ENCODE results near the gene NPPB. TPM values are rescaled to one million over a fixed set of nuclear protein-coding genes. Genes with fewer than 3 reads are reported as not detected.

Gene NPPB
- total RNA-seq, 5 donors from 2014 or later (not counting 1 experiment from before 2014, with no cell fraction given), result not detected

DNA sequence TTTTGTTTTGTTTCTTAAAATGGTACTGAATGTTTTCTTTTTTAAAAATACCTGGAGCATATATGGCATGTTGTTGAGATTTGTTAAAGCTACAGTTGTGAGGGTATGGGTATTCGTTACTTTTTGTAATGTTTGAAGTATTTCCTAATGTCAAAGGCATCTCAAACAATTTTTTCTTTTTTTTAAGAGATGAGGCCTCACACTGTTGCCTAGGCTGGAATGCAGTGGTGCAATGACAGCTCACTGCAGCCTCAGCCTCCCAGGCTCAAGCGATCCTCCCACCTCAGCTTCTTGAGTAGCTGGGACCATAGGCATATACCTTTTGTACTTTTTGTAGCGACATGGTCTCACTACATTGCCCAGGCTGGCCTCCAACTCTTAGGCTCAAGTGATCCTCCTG, 36.7 kb downstream of the NPPB start:
- H3K36me3 ChIP-seq (ENCODE audit: control insufficient read depth in 2 of 2, extremely low read depth in 1 of 2, insufficient read depth in 1 of 2, low read length in 1 of 2), result peaks cover 18 to 55% of the 10 kb centered on the region in 2 donors
- H3K4me3 ChIP-seq (ENCODE audit: control insufficient read depth in 1 of 2, extremely low read depth in 1 of 2, low read length in 1 of 2), result no peak overlapping the region
- H3K27me3 ChIP-seq (replicated peaks in 1 of 2; ENCODE audit: control insufficient read depth in 2 of 2, extremely low read depth in 1 of 2, insufficient read depth in 2 of 2, low read length in 1 of 2), result no peaks in the 10 kb centered on the region
- no peaks in the 10 kb centered on the region for H3K4me1 Mint-ChIP-seq
- H3K4me1 ChIP-seq (ENCODE audit: control insufficient read depth in 1 of 2, extremely low read depth in 1 of 2, insufficient read depth in 2 of 2, low read length in 2 of 2), result no peaks in the 10 kb centered on the region
- H3K27ac Mint-ChIP-seq, result no peak overlapping the region
- peaks cover 43% of the 10 kb centered on the region for H3K36me3 Mint-ChIP-seq
- no peaks in the 10 kb centered on the region for H3K9me3 ChIP-seq
- ChIA-PET POLR2A (interaction anchor here in 1 of 2 donors (0.6 kb wide), 1 partner anchor 9 kb away, joined by 3 read pairs; no protein-coding TSS in a partner anchor), CTCF (no interaction called here)
- no peaks in the 10 kb centered on the region for H3K9me3 Mint-ChIP-seq
- no peak overlapping the region for H3K4me3 Mint-ChIP-seq
- no peak for ATAC-seq (replicated peaks in 1 of 4)
- H3K27me3 Mint-ChIP-seq, result no peaks in the 10 kb centered on the region
- no peak overlapping the region for H3K27ac ChIP-seq (ENCODE audit: low read length)
- 93% methylated on average over 2 of the region's 3 CpGs for WGBS (ENCODE audit: insufficient coverage)
- DNase-seq, result no peak

DNA sequence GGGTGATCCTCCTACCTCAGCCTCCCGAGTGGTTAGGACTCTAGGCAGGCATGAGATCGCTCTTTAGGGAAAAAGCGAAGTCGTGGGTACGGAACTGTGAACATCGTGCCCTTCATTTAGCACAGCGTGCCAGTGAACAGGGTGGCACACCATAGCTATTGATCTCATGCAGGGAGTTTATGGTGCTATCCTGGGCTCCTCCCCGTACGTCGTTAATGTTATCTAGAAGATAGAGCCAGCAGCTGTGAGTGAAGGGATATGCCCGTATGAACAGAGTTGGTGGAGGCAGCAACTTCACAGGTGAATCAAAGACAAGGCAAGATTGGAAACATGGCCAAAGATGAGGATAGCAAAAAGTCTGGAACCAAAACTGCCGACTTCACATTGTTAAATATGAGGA, 41.6 kb downstream of the NPPB start:
- ATAC-seq (replicated peaks in 1 of 4) (no peak), DNase-seq (no peak)
- Mint-ChIP-seq H3K36me3 (peaks cover 44% of the 10 kb centered on the region), H3K27me3 (no peaks in the 10 kb centered on the region), H3K9me3 (no peaks in the 10 kb centered on the region), H3K4me3 (no peak overlapping the region), H3K4me1 (peaks cover 0 to 7% (median 4%) of the 10 kb centered on the region in 3 donors), H3K27ac (no peak overlapping the region)
- no peak overlapping the region for H3K27ac ChIP-seq (ENCODE audit: low read length)
- 100% methylated on average over 12 of the region's 12 CpGs for whole genome bisulfite sequencing (ENCODE audit: insufficient coverage)
- peaks cover 12 to 55% of the 10 kb centered on the region in 2 donors for H3K36me3 ChIP-seq (ENCODE audit: control insufficient read depth in 2 of 2, extremely low read depth in 1 of 2, insufficient read depth in 1 of 2, low read length in 1 of 2)
- H3K9me3 ChIP-seq, result no peaks in the 10 kb centered on the region
- CTCF ChIA-PET, result interaction anchor here in 1 of 2 donors (0.5 kb wide), 1 partner anchor 416 kb away, joined by 8 read pairs; no protein-coding TSS in a partner anchor
- no peaks in the 10 kb centered on the region for H3K27me3 ChIP-seq (replicated peaks in 1 of 2; ENCODE audit: control insufficient read depth in 2 of 2, extremely low read depth in 1 of 2, insufficient read depth in 2 of 2, low read length in 1 of 2)
- H3K4me3 ChIP-seq (ENCODE audit: control insufficient read depth in 1 of 2, extremely low read depth in 1 of 2, low read length in 1 of 2), result no peak overlapping the region
- POLR2A ChIA-PET, result no interaction called here
- H3K4me1 ChIP-seq (ENCODE audit: control insufficient read depth in 1 of 2, extremely low read depth in 1 of 2, insufficient read depth in 2 of 2, low read length in 2 of 2), result no peaks in the 10 kb centered on the region

DNA sequence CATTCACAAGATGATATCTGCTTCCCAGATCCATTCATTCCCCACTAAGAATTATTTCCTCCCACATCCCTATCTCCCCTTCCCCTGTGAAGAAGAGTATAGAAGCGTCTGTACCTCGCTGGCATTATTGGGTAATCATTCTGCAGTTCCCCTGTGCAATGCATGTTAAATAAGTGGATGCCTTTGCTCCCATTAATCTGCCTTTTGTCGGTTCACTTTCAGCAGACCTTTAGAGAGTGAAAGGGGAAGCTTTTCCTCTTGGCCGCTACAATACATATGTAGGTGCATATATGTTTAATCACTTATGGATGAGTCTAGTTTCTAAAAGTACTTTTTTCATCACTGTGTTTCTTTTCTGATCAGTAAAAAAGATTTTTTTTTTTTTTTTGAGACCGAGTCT, 45.7 kb downstream of the NPPB start:
- WGBS (ENCODE audit: insufficient coverage), result 83% methylated on average over 1 of the region's 5 CpGs
- Histone ChIP-seq H3K9me3 (no peaks in the 10 kb centered on the region), H3K27ac (ENCODE audit: low read length) (no peak overlapping the region), H3K4me3 (ENCODE audit: control insufficient read depth in 1 of 2, extremely low read depth in 1 of 2, low read length in 1 of 2) (no peak overlapping the region), H3K27me3 (replicated peaks in 1 of 2; ENCODE audit: control insufficient read depth in 2 of 2, extremely low read depth in 1 of 2, insufficient read depth in 2 of 2, low read length in 1 of 2) (no peaks in the 10 kb centered on the region), H3K36me3 (ENCODE audit: control insufficient read depth in 2 of 2, extremely low read depth in 1 of 2, insufficient read depth in 1 of 2, low read length in 1 of 2) (peaks cover 0 to 48% of the 10 kb centered on the region in 2 donors), H3K4me1 (ENCODE audit: control insufficient read depth in 1 of 2, extremely low read depth in 1 of 2, insufficient read depth in 2 of 2, low read length in 2 of 2) (no peaks in the 10 kb centered on the region)
- no peak for ATAC-seq (replicated peaks in 1 of 4)
- CTCF ChIA-PET, result no interaction called here
- no peak for DNase-seq
- H3K36me3 Mint-ChIP-seq, result peaks cover 44% of the 10 kb centered on the region
- no peak overlapping the region for H3K4me3 Mint-ChIP-seq
- H3K4me1 Mint-ChIP-seq, result peaks cover 13 to 15% (median 15%) of the 10 kb centered on the region in 3 donors
- no peaks in the 10 kb centered on the region for H3K9me3 Mint-ChIP-seq
- POLR2A ChIA-PET, result no interaction called here
- no peaks in the 10 kb centered on the region for H3K27me3 Mint-ChIP-seq
- no peak overlapping the region for H3K27ac Mint-ChIP-seq

Other genes starting within 250 kb of the NPPB start
- gene FBXO2, start 204.5 kb downstream of the NPPB start, total RNA-seq, result 1 to 10 TPM; 4.7 to 8.4 (median 6.3) TPM
- gene FBXO44, start 204.1 kb downstream of the NPPB start, total RNA-seq, result 10 to 100 TPM; 46.7 to 64.5 (median 54.3) TPM
- 1 to 10 TPM; 2.6 to 7.8 (median 6.0) TPM for gene FBXO6, start 194.7 kb downstream of the NPPB start, total RNA-seq
- gene MAD2L2, start 177.8 kb downstream of the NPPB start, total RNA-seq, result 10 to 100 TPM; 22.4 to 28.5 (median 24.0) TPM
- gene DRAXIN, start 167.2 kb downstream of the NPPB start, total RNA-seq, result 1 to 10 TPM in 1 of 5 donors, under 1 TPM in 4; 0.18 to 2.0 (median 0.23) TPM
- gene AGTRAP, start 122.8 kb downstream of the NPPB start, total RNA-seq, result 10 to 100 TPM; 15.8 to 30.4 (median 19.5) TPM
- not detected for gene C1orf167, start 96.8 kb downstream of the NPPB start, total RNA-seq
- 10 to 100 TPM; 40.2 to 62.2 (median 48.2) TPM for gene MTHFR, start 53.0 kb downstream of the NPPB start, total RNA-seq
- 10 to 100 TPM; 17.3 to 23.0 (median 21.3) TPM for gene CLCN6, start 52.8 kb downstream of the NPPB start, total RNA-seq
- gene NPPA, start 11.2 kb downstream of the NPPB start, total RNA-seq, result not detected
- gene KIAA2013, start 67.5 kb upstream of the NPPB start, total RNA-seq, result 10 to 100 TPM; 15.9 to 40.0 (median 35.4) TPM
- 1 to 10 TPM; 2.6 to 6.9 (median 4.6) TPM for gene PLOD1, start 75.8 kb upstream of the NPPB start, total RNA-seq
- 10 to 100 TPM; 38.0 to 47.0 (median 40.7) TPM for gene MFN2, start 121.5 kb upstream of the NPPB start, total RNA-seq
- 10 to 100 TPM; 26.5 to 51.3 (median 43.4) TPM for gene MIIP, start 160.6 kb upstream of the NPPB start, total RNA-seq
- under 1 TPM in 4 of 5 donors, not detected in 1; 0.20 to 0.53 (median 0.33) TPM for gene TNFRSF8, start 204.4 kb upstream of the NPPB start, total RNA-seq